Islet of Langerhans (tissue), 1 donor: ENCODE data around the gene SPDEF.

Experiments
- FAIRE-seq: peaks from one replicate; lab custom pipeline; 2011; peaks lifted over from hg19 to GRCh38; lab: Jason Lieb, UNC

Gene SPDEF

DNA sequence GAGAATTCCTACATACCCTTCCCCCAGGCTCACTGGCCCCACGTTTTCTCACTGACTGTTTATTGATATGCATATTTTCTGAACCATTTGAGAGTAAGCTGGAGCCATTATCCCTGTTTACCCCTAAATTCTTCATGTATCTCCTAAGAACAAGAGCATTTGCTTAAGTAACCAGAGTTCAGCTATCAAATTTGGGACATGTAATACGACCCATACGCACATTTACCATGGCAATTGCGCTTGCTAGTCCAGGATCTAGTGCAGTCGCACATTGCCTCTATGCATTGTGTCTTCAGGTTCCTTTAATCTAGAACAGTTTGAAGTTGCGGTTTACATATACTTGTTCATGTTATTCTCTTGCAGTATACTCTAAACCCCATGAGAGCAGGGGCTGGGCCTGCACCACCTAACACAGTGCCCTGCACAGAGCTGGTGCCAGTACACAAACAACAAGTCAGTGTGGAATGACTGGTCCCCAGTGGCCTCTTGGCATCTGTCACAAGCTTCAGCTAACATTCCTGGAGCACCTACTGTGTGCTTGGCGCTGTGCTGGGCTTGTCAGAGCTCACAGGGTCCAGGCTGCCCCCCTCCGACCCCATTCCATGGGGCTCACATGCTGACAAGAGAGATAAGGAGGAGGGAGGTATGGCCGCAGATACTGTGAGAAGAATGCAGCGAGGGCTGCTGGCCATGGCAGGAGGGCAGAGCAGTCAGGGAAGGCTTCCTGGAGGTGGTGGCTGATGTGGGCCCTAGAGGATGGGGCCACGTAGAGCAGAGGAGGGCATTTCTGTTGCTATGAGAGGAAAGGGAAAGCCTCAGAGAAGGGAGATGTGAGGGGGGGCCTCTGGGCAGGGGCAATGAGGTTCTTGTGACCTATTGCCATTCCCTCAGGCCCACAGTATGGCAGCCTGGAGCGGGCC is 28.1 kb downstream of the SPDEF start:
- no peak for FAIRE-seq

DNA sequence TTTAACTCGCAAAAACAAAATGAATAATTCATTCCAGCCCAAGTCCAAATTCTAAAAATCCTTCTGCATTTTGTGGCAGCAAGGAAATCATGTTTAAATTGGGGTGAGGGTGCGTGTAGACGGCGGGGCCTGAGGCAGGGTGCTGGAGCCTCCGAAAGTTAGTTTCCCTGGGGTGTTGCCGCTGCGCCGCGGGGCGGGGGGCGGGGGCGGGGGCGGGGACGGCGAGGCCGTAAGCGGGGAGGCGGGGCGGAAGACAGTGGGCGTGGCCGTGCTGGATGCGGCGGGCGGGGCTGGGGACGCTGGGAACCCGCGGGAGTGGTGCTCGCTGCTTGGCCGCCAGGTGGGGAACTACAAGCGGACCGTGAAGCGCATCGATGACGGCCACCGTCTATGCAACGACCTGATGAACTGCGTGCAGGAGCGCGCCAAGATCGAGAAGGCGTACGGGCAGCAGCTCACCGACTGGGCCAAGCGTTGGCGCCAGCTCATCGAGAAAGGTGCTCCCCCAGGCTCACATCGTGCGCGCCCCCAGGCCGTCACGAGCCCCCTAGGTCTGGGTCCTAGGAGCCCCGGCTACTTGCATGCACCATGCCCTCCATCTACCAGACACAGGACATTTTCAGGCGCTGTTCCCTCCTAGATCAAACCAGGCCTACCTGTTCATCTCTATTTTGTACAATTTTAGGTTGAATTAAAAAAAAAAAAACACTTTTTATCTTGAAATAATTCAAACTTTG is 29.0 kb downstream of the SPDEF start:
- FAIRE-seq = no peak

- FAIRE-seq = peak; percentile 88
These were observed 29.7 kb downstream of the SPDEF start for GRCh38 chr6:34526241-34526972.

DNA sequence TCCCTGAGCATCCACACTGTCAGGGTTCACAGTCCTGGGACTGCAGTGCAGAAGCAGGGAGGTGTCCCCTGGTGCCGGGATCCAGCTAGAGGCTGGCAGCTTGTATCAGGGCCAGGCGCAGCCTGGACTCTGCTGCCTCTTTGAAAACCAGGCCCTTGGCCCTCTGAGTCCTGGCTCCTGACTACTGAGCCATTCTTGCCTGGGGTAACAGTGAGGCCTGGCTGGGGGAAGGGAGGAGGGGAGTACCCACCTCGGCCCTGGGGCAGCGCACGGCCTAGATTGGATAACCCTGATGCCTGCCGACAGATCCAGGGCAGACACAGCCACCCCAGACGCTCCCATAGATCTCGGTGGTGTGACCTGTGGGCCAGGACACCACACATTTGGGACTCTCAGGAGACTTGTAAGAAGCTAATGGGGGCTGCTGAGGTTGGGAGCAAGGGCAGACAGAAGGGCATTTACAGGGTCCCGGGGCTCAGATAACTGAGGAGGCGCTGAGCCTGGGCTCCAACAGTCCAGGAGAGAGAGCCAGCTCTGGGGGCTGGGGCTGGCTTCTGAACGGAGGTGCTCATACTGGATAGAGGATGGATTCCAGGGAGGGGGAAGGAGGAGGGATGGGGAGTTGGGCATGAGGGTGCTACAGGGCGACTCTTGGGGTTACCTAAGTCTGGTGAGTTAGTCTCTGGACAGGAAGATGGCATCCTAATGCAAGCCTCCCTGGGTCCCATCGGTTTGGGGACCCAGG is 30.5 kb downstream of the SPDEF start:
- FAIRE-seq = no peak

- no peak for FAIRE-seq
These were observed 31.2 kb downstream of the SPDEF start for GRCh38 chr6:34524971-34525370.

DNA sequence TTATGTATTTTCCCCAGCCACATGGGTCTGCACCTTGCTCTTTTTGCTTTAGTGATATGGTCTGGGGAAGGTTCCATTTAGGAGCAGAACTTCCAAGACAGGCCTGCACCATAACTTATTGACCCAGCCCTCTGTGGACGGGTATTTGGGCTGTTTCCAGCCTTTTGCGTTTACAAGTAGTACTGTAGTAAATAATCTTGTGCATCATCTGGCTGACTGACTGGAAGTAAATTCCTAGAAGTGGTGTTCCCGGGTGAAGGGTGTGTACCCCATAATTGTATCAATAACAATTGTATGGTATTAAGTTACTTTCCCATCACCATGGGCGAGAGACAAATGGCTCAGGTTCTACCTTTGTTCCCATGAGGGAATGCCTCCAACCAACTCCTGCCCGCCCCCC is 31.6 kb downstream of the SPDEF start:
- no peak for FAIRE-seq

DNA sequence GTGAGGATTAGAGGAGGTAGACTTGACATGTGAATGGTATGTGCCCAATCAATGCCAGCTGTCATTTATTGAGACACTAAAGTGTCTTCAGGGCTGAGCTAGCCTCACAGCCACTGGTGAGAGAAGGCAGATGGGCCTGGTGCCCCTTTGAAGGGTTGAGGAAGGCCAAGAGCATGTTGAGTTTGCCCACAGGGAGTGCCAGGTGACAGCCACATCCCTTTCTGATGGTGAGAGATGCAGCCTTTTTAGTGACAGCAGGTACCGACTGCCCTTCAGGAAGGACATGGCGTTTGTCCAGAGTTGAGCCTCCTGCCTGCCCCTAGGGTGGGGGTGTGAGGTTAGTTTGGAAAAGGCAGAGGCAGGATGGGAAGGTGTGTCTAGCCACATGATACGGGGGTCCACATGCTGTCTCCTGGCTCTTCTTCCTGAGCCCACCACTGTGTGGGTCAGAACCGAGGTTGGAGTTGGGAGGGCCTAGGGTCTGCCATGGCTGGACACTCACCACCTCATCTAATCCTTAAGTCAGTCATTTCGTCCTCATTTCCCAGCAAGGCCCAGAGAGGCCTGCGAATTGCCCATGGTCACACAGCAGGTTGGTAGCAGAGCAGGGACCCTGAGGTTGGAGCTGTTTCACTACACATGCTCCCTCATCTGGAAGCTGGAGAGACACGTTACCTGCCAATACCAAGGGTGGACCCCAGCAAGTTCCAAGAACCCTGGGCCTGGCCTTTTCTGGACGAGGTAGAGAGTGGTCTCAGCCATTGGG is 32.5 kb downstream of the SPDEF start:
- FAIRE-seq = no peak

GRCh38 chr6:34522761-34523160 is 33.4 kb downstream of the SPDEF start:
- FAIRE-seq = no peak

- FAIRE-seq = no peak
These were observed 34.5 kb downstream of the SPDEF start for GRCh38 chr6:34521463-34522285.

GRCh38 chr6:34520645-34521462 is 35.3 kb downstream of the SPDEF start:
- no peak for FAIRE-seq

DNA sequence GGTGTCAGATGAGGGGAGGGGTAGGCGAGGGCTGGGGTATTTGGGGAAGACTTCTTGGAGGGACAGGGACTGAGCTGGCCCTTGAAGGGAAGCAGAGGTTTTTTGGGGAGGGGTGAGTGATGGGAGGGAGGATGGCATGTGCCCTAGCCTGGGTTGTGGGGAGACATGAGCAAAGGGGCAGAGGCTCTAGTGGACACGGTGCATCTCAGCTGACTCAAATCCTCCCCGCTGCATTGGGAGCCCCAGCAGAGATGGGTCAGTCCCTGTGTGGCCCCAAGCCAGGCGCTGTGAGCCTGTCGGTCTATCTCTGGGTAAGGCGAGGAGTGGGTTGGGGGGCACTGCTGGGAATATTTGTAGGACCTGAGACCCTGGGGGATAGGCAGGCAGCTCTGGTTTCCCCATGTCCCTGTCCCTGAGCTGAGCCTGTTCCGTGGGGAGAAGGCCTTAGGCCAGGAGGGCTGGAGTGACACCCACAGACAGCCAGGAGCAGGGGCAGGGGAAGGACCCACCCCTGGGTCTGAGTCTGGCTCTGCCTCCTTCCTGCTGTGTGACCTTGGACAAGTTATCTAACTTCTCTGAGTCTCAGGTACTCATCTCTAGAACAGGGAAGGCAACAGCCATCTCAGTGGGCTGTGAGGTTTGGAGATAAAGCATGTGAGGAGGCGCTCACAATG is 36.0 kb downstream of the SPDEF start:
- FAIRE-seq = no peak

DNA sequence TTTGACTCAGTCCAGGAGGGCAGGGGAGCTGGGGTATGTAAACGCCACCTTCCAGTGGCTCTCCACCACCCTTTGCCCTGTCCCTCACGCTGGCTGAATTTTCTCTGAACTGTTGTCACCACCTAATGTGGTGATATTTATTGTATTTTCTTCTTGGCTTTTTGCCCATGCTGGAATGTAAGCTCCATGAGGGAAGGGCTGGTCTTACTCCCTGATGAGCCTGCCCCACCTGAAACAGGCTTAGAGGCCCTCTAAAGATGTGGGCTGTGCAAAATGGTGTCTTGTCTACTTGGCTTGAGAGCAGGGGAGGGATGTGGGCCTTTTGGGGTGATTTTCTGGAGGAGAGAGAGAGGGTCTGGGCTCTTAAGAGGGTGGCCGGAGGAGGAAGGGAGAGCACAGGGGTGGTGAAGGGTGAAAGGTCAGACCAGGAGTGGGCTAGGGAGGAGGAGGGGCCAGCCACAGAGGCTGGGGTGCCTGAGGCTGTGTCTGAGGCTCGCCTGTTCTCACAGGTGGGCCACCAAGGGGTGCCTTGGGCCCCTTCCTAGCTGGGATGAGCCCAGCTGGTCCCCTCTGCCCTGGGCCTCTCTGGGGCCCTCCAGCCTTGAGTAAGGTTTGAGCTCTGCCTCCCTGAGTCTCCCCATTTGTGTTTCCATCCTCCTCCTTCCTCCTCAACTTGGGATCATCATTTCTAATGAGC is 37.3 kb downstream of the SPDEF start:
- FAIRE-seq = no peak

- FAIRE-seq = no peak
These were observed 38.2 kb downstream of the SPDEF start for GRCh38 chr6:34517966-34518365.

GRCh38 chr6:34517461-34517881 is 38.7 kb downstream of the SPDEF start:
- FAIRE-seq = no peak

DNA sequence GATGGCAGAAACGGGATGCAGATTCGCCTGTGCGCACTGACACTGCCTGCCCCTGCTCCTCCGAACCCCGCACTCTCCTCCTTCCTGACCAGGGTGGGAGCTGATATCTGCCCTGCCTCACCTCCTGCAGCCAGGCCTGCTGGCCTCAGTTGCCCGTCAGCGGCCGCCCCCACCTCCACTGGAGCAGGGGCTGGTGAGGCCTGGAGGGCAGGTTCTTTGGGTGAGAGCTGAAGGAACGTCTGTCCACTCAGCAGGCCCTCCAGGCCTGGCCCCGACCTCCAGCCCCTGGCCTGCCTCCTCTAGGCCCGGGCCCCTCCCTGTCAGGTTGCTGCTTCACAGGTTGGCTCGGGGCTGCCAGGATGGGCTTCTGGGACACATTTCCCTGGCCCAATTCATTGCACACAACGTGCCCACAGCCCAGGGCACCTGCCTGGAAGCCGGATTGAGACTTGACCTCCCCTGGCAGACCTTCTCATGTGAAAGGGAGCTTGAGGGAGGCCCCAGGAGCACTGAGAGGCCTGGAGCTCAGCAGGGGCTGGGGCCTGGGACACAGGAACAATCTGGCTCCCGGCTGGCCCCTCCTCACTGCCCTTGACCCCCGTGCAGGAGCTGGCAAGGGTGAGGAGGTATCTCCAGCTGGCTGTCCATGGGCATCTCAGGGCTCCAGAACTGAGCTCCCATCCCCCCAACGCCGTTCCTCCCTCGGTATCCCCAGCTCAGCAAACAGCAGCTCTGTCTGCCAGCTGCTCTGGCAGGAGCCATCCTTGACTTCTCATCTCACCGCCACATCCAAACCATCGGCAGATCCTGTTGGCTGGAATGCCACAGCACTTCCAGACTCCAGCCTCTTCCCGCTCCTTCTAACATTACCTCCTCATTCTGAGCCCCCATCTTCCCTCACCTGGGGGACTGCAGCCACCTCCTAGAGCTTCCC is 39.5 kb downstream of the SPDEF start:
- FAIRE-seq = no peak

GRCh38 chr6:34515473-34516387 is 40.4 kb downstream of the SPDEF start:
- no peak for FAIRE-seq
